Astrocyte (in vitro differentiated cells and primary cell): ENCODE data around the gene HOXA11. TPM values are rescaled to one million over a fixed set of nuclear protein-coding genes. Genes with fewer than 3 reads are reported as not detected.

ENCODE experiments used
- DNase-seq: peaks from one replicate; pipeline ENCODE4 v3.0.0-alpha.2; 2010; ENCODE audit warnings: low read depth
- FAIRE-seq: peaks from 2 replicates; lab custom pipeline; 2011; peaks lifted over from hg19 to GRCh38; lab: Jason Lieb, UNC
- H2AFZ ChIP-seq: 2 replicates; pipeline ENCODE4 v1.6.0; 2012; ENCODE audit warnings: low read depth, low read length, inconsistent platforms
- H3K27ac ChIP-seq: 2 replicates; pipeline ENCODE4 v1.5.1; 2011; ENCODE audit warnings: low read depth, low read length, inconsistent platforms
- H3K27me3 ChIP-seq: 2 replicates; pipeline ENCODE4 v1.6.0; 2011; ENCODE audit warnings: low read length, inconsistent platforms; ENCODE audit not compliant: insufficient read depth
- H3K36me3 ChIP-seq: 2 replicates; pipeline ENCODE4 v1.5.1; 2011; ENCODE audit warnings: low read length, inconsistent platforms; ENCODE audit not compliant: insufficient read depth
- H3K4me1 ChIP-seq: 2 replicates; pipeline ENCODE4 v1.5.1; 2011; ENCODE audit warnings: low read length, inconsistent platforms; ENCODE audit not compliant: insufficient read depth
- H3K4me2 ChIP-seq: 2 replicates; pipeline ENCODE4 v1.6.0; 2012; ENCODE audit warnings: low read length, inconsistent platforms
- H3K4me3 ChIP-seq: 2 replicates; pipeline ENCODE4 v1.5.1; 2011; ENCODE audit warnings: low read depth, mild to moderate bottlenecking, low read length, inconsistent platforms; ENCODE audit not compliant: insufficient read depth
- H3K79me2 ChIP-seq: 2 replicates; pipeline ENCODE4 v1.6.0; 2012; ENCODE audit warnings: mild to moderate bottlenecking, low read length, inconsistent platforms; ENCODE audit not compliant: insufficient read depth
- H3K9ac ChIP-seq: 2 replicates; pipeline ENCODE4 v1.6.0; 2012; ENCODE audit warnings: mild to moderate bottlenecking, low read length, inconsistent platforms
- H3K9me3 ChIP-seq: 2 replicates; pipeline ENCODE4 v1.5.1; 2012; ENCODE audit warnings: low read depth, mild to moderate bottlenecking, low read length, inconsistent platforms; ENCODE audit not compliant: insufficient read depth
- H4K20me1 ChIP-seq: 2 replicates; pipeline ENCODE4 v1.6.0; 2012; ENCODE audit warnings: low read length, inconsistent platforms; ENCODE audit not compliant: insufficient read depth
- H3K27ac Mint-ChIP-seq: one replicate; pipeline ENCODE4 v1.8.0; 2021; ENCODE audit warnings: mild to moderate bottlenecking, mixed read lengths; ENCODE audit not compliant: unreplicated experiment
- H3K27me3 Mint-ChIP-seq: one replicate; pipeline ENCODE4 v1.8.0; 2021; ENCODE audit warnings: low read depth, mixed read lengths; ENCODE audit not compliant: unreplicated experiment
- H3K36me3 Mint-ChIP-seq: one replicate; pipeline ENCODE4 v1.8.0; 2021; ENCODE audit warnings: low read depth, mixed read lengths; ENCODE audit not compliant: unreplicated experiment
- H3K4me1 Mint-ChIP-seq: one replicate; pipeline ENCODE4 v1.8.0; 2021; ENCODE audit warnings: low read depth, mixed read lengths; ENCODE audit not compliant: unreplicated experiment
- H3K4me3 Mint-ChIP-seq: one replicate; pipeline ENCODE4 v1.8.0; 2021; ENCODE audit warnings: mild to moderate bottlenecking, moderate library complexity, mixed read lengths; ENCODE audit not compliant: unreplicated experiment
- H3K9me3 Mint-ChIP-seq: one replicate; pipeline ENCODE4 v1.8.0; 2021; ENCODE audit warnings: mild to moderate bottlenecking, mixed read lengths; ENCODE audit not compliant: unreplicated experiment
- CTCF ChIP-seq: IDR thresholded peaks from 2 replicates; pipeline ENCODE4 v1.5.1; 2011; ENCODE audit warnings: low read depth, mild to moderate bottlenecking, inconsistent platforms, low read length, moderate library complexity; ENCODE audit not compliant: insufficient read depth
- EZH2 ChIP-seq: IDR thresholded peaks from 2 replicates; pipeline ENCODE4 v1.6.1; 2012; ENCODE audit warnings: mild to moderate bottlenecking, low read length, inconsistent platforms; ENCODE audit not compliant: insufficient read depth
- total RNA-seq: library from RNA; stranded (reverse); gene quantifications from 2 replicates; pipeline ENCODE4 v1.2.1, GENCODE V29; 2021

HOXA11 gene
- total RNA-seq, 1 donor from 2014 or later: not detected

GRCh38 chr7:27171637-27172314 lies 13.3 kb downstream of the HOXA11 start:
- Mint-ChIP-seq H3K9me3 (peaks cover 33% of the 10 kb centered on the region), H3K4me1 (no peaks in the 10 kb centered on the region), H3K4me3 (no peak overlapping the region), H3K27ac (peak overlapping the region; percentile 80), H3K36me3 (no peaks in the 10 kb centered on the region), H3K27me3 (peaks cover 70% of the 10 kb centered on the region)
- H3K27ac ChIP-seq: no peak overlapping the region
- no peaks in the 10 kb centered on the region for H3K79me2 ChIP-seq
- no peak overlapping the region for H3K4me2 ChIP-seq
- no peaks in the 10 kb centered on the region for H3K36me3 ChIP-seq
- peaks cover 16% of the 10 kb centered on the region for H3K9me3 ChIP-seq
- peaks cover 92% of the 10 kb centered on the region for H3K27me3 ChIP-seq
- no peak overlapping the region for H3K9ac ChIP-seq
- no peak overlapping the region for H2AFZ ChIP-seq
- H4K20me1 ChIP-seq: peaks cover 6% of the 10 kb centered on the region
- TF ChIP-seq CTCF (no peak), EZH2 (no peak)
- DNase-seq (no peak), FAIRE-seq (no peak)
- H3K4me3 ChIP-seq: no peak overlapping the region
- H3K4me1 ChIP-seq: peaks cover 5% of the 10 kb centered on the region

- Histone ChIP-seq H3K4me2 (no peak overlapping the region), H2AFZ (no peak overlapping the region), H3K9me3 (peaks cover 16% of the 10 kb centered on the region), H3K9ac (no peak overlapping the region), H3K79me2 (no peaks in the 10 kb centered on the region), H3K36me3 (no peaks in the 10 kb centered on the region), H3K27ac (no peak overlapping the region), H3K27me3 (peaks cover 92% of the 10 kb centered on the region), H3K4me1 (peaks cover 5% of the 10 kb centered on the region), H4K20me1 (peaks cover 6% of the 10 kb centered on the region), H3K4me3 (no peak overlapping the region)
- no peak for DNase-seq
- H3K27me3 Mint-ChIP-seq: peaks cover 70% of the 10 kb centered on the region
- H3K4me3 Mint-ChIP-seq: no peak overlapping the region
- no peaks in the 10 kb centered on the region for H3K36me3 Mint-ChIP-seq
- no peaks in the 10 kb centered on the region for H3K4me1 Mint-ChIP-seq
- FAIRE-seq: no peak
- H3K9me3 Mint-ChIP-seq: peaks cover 33% of the 10 kb centered on the region
- H3K27ac Mint-ChIP-seq: peak overlapping the region; percentile 72
- TF ChIP-seq EZH2 (no peak), CTCF (no peak)
Observed at GRCh38 chr7:27171325-27171636, 13.8 kb downstream of the HOXA11 start.
